Inferior parietal cortex (tissue), 1 donor: Measurements from ENCODE around the gene OR10H1.
"Not testable (repeated sequence)": the region's sequence is repeated elsewhere in the genome, so short reads cannot be mapped to it uniquely, and the experiment has no call there.

Experiments
- DNase-seq: peaks from one replicate; pipeline ENCODE4 v3.0.0-alpha.2; 2016; ENCODE audit errors: extremely low spot score

Gene OR10H1

DNA sequence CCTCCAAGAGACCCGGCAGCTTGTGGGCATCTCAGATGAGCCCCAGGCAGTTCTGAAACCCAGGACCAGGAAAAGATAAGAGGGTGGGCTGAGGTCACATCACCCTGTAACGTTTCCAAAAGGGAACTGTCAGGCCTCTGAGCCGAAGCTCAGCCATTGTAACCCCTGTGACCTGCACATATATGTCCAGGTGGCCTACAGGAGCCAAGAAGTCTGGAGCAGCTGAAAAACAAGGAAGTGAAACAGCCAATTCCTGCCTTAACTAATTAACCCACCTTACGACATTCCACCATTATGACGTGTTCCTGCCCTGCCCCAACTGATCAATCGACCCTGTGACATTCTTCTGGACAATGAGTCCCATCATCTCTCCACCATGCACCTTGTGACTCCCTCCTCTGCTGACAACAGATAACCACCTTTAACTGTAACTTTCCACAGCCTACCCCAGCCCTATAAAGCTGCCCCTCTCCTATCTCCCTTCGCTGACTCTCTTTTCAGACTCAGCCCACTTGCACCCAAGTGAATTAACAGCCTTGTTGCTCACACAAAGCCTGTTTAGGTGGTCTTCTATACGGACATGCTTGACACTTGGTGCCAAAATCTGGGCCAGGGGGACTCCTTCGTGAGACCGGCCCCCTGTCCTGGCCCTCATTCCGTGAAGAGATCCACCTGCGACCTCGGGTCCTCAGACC lies 13.3 kb upstream of the OR10H1 start:
- DNase-seq = not testable (repeated sequence)

DNA sequence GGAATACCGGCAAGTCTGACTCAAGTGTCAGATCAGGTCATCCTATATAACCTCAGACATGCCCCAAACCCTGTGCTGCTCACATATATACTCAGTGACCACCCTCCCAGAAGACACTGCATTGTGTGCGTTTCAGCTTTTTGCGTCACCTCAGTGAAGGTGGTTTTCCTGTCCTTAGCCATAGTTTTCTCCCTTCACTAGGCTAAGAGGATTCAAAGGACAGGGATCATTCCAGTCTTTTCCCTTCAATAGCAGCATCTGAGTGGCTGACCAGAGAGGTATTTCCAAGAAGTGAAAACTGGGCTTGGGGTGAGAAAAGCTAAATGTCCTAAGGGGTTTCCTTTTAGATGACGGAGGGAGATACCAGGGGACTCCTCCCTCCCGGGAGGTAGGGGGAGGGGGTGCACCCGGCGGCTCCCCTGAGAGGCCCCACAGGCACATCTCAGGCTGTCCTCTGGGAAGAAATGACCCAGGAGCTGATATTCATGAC lies 12.7 kb upstream of the OR10H1 start:
- DNase-seq = no peak

DNA sequence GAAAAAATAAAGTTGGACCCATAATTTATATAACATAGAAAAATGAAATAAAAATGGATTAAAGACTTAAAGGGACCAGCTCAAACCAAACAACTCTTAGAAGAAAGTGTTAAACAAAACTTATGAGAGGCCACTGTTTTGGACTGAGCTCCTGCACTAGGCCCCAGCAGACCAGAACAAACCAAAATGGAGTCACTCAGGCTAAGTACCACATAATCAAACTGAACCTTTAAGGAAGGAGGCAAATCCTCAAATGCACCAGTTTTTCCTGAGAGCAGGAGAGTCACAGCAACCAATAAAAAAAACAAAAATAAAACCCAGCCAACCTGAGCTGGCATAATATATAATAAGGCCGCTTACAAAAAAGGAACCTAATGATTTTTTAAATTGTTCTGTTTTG lies 10.3 kb upstream of the OR10H1 start:
- DNase-seq = no peak

DNA sequence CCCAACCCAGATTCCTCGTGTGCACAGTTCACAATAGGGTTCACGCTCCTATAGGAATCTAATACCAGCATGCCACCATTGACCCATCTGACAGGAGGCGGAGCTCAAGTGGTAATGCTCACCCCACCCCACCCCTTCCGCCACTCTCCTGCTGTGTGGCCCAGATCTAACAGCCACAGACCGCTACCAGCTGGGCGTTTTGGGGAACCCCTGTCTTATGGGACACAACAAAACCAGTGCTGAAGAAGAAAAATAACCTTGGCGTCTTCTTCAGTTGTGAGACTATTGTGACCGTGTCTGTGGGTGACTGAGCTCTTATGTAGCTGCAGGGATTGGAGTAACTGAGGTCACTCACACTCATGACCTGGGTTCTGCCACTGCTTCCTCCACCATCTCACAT lies 5.2 kb upstream of the OR10H1 start:
- DNase-seq = no peak

DNA sequence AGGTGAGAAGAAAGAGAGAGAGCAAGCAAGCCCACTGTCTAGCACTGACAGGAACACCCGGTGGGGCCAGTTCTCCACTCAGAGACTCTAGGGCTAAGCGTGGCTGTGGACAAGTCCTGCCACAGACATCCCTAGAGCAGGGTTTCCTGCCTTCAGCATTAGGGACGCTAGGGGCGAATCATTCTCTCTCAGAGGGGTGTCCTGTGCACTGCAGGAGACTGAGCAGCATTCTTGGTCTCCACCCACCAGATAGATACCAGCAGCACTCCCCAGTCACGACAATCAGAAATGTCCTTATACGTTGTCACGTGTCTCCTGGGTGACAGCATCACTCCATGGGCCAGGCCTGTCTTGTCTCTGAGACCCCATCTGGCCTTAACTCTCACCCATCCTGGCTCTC lies 1.5 kb downstream of the OR10H1 start:
- DNase-seq = no peak

DNA sequence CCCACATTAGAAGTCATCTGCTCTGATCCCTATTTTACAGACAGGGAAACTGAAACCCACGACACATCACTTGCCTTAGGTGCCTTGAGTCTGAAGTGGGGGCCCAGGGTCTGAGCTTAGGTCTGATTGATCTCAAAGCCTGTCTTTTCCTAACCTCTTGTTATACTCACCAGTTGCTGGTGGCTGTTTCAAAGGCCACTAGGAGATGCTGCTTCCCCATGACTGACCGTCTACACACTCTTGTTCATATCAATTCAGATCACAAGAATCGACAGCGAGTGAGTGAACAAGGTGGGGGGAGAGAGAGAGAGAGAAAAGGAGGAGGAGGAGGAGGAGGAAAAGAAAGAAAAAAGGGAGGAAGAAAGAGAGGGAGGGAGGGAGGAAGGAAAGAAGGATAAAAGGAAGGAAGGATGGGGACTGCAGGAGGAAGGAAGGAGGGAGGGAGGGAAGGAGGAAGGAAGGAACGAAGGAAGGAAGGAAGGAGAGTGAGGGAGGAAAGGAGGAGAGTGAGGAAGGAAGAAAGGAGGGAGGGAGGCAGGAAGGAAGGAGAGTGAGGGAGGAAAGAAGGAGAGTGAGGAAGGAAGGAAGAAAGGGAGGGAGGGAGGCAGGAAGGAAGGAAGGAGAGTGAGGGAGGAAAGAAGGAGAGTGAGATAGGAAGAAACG lies 3.3 kb downstream of the OR10H1 start:
- no peak for DNase-seq

DNA sequence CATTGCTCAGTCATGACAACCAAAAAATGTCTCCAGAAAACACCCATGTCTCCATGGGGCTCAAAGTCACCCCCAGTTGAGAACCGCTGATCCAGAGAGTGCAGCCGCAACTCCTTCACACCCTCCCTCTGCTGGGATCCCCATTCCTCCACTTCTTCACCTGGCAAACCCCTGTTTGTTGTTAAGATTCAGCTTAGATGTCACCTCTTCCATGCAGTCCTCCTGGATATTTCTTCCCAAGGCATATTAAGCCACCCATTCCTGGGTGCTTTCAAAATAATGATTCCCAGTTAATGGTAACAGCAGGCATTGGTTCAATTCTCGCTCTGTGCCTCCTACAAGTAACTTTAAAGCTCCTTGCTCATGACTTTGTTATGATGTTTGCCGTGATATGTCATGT lies 4.0 kb downstream of the OR10H1 start:
- DNase-seq = no peak

DNA sequence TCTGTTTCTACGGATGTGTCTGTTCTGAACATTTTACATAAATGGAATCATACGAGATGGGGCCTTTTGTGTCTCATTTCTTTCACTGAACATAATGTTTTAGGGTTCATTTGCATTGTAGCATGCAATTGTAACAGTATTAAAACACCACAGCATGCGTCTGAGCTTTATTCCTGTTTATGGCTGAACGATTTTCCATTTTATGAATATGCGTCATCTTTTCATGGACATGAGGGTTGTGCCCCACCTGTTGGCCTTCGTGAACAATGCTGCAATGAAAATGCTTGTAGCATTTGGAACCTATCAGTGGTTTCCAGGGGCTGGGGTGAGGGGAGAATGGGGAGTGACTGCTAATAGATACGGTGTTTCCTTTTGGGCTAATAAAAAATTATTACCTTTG lies 5.1 kb downstream of the OR10H1 start:
- DNase-seq = no peak

DNA sequence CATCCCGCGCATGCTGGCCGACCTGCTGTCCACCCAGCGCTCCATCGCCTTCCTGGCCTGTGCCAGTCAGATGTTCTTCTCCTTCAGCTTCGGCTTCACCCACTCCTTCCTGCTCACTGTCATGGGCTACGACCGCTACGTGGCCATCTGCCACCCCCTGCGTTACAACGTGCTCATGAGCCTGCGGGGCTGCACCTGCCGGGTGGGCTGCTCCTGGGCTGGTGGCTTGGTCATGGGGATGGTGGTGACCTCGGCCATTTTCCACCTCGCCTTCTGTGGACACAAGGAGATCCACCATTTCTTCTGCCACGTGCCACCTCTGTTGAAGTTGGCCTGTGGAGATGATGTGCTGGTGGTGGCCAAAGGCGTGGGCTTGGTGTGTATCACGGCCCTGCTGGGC lies 21.2 kb downstream of the OR10H1 start:
- not testable (repeated sequence) for DNase-seq

DNA sequence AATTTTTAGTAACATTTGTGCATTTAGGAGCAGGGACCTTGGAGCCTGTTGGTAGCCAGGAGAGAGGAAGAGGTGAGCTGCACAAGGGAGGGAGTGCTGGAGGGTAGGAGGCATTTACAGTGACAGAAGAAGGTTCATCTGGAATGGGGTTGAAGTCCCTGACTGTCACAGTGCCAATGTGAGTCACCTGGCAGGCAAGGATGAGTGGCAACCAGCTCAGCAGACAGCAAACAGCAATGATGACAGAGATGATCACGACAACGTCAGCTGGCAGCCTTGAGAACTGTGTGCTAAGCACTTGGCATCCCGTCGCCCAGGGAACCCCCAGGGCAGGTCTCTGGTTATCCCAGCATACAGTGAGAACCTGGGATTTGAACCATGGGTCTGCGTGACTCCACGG lies 25.4 kb downstream of the OR10H1 start:
- no peak for DNase-seq

DNA sequence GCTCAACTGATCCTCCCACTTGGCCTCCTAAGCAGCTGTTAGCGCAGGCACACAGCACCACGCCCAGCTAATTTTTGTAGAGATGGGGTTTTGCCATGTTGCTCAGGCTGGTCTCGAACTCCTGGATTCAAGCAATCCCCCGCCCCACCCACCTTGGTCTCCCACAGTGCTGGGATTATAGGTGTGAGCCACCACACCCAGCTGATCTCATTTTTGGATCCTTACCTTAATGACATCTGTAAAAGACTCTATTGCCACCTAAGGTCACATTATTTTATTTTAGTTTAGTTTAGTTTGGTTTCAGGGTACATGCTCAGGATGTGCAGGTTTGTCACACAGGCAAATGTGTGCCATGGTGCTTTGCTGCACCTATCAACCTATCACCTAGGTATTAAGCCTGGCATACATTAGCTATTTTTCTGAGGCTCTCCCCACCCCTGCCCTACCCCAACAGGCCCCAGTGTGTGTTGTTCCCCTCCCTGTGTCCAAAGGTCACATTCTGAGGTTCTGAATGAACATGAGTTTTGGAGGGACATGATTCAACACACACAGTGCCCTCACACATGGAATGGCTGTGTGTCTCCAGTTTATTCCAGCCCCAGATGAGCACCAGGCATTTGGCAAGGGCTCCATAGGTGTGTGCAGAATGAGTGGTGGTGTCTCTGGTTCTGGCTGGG lies 26.7 kb downstream of the OR10H1 start:
- DNase-seq = no peak

DNA sequence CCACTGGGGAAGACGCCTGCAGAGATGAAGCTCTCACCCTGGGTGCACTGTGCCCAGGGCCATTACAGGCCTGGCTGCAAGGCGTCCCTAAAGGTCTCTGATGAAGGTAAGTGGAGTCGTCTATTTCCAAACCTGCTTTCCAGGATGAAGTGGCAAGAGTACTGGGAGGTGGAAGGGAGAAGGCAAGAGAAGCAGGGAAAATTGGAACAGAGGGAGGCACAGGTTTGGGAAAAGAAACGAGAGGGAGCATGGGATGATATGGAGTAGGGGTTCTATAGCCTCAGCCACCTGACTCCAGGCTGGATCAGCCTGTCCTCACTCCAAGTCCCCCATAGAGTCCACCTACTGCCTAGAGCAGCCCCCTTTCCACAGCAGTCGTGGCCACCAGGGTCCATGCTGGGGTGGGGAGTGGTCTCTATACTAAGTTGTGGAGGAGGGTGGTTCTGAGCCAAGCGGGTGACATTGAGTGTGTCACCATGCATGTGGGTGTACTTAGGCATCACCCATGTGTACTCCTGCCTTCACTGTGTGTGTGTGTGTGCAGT lies 27.8 kb downstream of the OR10H1 start, which contains the start of gene OR10H5:
Gene OR10H5, plus strand, starts transcription at position 51 of the 545 bp plus-strand sequence. CDS start 6,388 bp downstream, outside the sequence.
- no peak for DNase-seq

DNA sequence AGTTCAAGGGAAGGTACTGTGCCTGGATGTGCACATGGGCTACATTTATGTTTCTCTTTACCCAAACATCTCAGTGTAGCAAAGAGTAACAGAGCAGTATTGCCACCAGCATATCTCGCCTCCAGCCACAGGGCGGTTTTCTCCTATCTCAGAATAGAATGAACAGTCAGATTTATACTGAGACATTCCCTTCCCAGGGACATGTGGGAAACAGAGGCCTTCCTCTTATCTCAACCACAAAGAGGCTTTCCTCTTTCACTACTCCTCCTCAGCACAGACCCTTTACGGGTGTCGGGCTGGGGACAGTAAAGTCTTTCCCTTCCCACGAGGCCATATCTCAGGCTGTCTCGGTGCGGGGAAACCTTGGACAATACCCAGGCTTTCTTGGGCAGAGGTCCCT lies 32.6 kb downstream of the OR10H1 start:
- DNase-seq = peak; percentile 4

DNA sequence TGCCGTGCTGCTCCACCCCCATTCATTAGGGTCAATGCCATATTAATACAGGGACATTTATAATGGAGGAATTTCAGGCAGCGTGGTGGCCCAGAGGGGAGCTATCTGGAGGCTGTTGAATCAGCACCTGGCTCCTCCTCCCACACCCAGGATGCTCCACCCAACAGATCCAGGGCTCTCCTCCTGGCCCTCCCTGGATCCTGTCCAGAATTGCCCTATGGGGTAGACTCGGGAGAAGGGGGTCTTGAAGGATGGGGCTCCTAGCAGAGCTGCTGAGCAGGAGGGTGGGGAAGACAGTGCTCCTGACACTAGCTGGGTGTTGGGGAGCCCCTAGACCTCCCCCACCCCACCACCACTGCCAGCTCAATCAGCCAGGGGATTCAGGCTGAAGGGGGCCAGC lies 33.3 kb downstream of the OR10H1 start:
- DNase-seq = no peak

DNA sequence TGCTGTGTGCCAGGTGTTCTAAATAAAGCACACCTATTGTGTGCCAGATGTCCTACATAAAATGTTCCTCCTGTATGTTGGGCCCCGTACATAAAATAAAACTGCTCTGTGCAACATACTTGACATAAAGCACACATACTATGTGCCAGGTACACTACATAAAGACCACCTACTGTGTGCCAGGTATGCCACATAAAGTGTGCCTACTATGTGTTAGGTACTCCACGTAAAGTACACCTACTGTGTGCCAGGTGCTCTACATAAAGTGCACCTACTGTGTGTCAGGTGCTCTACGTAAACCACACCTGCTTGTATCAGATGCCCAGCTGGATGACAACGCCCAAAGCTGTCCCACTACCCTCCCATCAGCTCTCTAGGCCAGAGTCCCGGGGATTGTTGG lies 33.8 kb downstream of the OR10H1 start:
- DNase-seq = no peak

DNA sequence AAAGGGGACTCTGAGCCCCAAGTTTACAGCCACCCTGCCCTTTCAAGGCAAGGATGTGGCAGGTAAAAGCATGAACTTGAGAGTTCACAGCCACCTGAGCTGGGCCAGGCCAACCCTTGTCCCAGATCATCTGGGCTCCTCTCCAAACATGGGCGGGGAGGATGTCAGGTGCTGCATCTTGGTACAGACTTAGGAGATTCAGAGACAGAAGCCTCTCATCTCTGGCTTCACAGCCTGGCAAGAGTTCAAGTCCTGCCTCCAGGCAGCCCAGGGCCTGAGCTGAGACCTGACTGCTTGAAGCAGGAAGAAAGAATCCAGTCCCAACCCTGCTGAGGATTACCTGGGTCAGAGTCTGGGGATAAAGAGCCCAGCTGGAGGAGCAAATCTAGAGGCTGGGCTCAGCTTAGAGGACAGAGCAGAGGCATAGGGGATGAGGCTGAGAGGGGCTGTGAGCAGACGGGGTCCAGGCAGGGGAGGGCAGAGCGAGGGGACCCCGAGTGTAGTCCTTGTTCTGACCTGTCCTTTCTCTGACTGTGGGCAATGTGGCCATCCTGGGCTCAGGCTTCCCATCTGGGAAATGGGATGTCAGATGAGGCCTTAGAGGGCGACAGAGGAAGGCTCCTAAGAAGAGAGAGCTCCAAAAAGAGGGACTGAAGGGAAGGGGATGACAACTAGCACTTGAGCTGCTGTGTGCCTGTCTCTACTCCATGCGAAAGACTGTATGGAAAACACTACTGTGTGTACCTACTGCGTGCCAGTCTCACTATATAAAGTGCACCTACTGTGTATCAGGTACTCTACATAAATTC lies 34.6 kb downstream of the OR10H1 start:
- peak; percentile 7 for DNase-seq

DNA sequence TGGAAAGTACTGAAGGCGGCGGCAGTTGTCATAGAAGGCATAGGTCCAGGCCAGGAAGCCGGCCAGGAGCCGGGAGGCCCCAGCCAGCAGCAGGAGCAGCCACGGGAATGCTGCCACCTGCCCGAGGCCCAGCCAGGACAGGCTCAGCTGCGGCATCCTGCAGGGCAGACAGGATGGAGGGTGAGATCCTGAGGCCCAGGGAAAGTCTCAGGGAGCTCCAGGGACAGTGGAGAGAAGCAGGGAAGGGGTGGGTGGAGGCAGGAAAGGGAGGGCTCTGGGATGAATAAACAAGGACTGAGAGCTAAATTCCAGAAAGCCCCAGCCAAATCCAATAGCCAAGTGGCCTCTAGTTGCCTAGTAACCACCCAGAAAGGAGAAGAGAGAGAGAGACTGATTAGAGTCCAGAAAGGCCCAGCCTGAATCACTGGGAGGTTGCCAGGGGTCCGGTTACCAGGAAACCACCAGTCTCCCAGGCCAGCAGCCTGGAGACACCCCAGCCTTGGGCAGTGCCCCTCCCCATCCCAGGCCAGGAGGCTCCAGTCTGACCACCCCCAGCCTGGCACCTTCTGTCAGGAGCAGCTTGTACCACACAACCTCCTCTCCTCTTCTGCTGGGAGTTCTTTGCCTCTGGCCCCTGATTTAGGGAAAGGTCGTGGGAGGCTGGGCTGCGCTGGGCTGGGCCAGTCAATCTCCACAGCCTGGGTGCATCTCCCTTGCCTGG lies 35.5 kb downstream of the OR10H1 start:
- DNase-seq = peak; percentile 65

DNA sequence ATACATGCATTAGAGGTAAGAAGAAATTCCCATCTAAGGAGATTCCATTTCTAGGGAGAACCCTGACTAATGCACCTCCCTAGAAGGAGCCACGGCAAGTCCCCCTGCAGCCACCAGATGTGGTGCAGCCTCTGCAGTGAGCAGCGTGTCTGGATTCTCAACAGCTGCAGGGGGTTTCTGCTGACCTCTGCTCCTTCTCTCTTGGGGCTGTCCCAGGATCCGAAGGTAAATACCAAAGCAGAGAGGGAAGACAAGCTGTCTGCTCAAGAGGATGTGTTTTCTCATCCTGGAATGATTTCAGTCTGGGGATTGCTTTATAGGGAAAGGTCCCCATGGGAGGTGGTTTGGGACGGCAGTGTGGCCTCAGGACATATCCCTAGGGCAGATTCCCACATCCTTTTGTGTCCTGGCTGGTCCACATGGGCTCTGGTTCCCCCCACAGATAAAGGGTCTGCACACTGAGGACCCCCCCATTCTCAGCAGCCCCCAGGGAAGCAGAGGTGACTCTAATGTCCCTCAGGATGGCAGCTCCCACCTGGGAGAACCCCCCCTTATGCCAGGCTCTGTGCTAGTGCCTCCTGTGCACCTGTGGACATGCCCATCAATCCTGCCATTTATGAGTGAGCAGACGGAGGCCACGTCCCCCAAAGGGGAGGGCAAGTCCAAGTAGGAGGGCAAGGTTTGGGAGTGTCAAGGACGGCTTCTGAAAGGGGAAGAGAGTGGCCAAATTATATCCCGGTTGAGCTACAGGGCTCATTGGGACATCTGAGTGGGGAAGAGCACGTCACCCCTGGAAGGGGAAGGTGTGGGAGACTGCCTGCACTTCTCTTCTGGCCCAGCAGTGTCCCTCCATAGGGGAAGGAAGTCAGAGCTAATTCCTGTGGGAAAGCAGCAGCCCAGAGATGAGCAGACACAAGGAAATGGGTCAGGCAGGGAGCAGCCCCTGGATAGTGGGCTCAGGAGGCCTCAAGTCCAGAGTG lies 38.2 kb downstream of the OR10H1 start:
- no peak for DNase-seq

DNA sequence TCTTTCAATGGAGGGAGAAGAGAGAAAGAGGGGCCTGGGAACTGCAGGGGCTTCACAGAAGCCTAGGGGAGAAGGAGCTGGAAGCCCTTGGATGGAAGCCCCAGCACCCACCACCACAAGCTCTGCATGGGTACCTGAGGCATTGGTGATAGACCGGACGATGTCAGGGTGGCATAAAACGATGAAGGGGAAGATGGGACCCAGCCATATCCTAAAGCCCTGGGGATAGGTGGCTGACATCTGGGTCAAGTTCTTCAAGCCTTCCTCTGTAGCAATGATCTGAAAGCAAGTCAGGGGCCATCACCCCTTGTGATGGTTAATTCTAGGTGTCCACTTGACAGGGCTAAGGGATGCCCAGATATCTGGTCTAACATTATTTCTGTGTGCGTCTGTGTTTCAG lies 39.2 kb downstream of the OR10H1 start:
- DNase-seq = no peak

DNA sequence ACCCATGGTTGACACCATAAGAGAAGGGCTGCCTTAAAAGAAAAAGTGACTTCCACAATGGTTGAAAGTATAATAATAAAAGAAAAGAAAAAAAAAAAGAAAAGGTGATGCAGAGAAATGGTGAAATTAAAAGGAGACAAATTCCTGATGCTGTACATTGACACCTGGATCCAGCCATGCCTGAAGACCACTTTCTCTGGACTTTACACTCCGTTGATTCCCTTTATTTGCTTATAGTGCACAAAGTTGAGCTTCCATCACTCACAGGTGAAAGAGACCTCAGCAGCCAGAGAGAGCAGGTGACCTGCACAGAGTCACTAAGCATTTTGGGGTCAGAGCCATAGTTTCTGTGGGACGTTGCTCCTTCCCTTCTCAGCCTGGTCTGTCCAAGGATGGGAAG lies 40.2 kb downstream of the OR10H1 start:
- no peak for DNase-seq
